Measurements from ENCODE around the gene OSTN. TPM values are rescaled to one million over a fixed set of nuclear protein-coding genes. Genes with fewer than 3 reads are reported as not detected.

The OSTN gene
- total RNA-seq: 1.8 and 23.8 TPM in 2 replicates

GRCh38 chr3:191198932-191199331 lies at the start of gene OSTN:
TSS of gene OSTN (plus strand) at chr3:191199241. CDS start at chr3:191212533, 13,292 bp downstream.

Other genes with a start within 250 kb of the OSTN start
- gene CCDC50, start 130.2 kb downstream of the OSTN start, total RNA-seq: 103 and 158 TPM in 2 replicates
- 0.30 and 0.60 TPM in 2 replicates for gene UTS2B, start 131.3 kb downstream of the OSTN start, total RNA-seq

Data from smooth muscle cell of the umbilical artery (primary cell).